GM23248 (cell line): ENCODE results near the gene TMEM164.

ENCODE experiments used
- EZH2 ChIP-seq: fragments of 200-600 bp; sonication (generic); IDR thresholded peaks from 2 replicates; pipeline ENCODE4 v1.6.1; 2018; ENCODE audit warnings: antibody characterized with exemption, mild to moderate bottlenecking; ENCODE audit not compliant: insufficient read depth, poor library complexity, severe bottlenecking
- EZH2phosphoT487 ChIP-seq: fragments of 200-600 bp; sonication (generic); IDR thresholded peaks from 2 replicates; pipeline ENCODE4 v1.6.1; 2018; ENCODE audit warnings: antibody characterized with exemption, moderate library complexity, mild to moderate bottlenecking, low read depth; ENCODE audit not compliant: insufficient read depth

GRCh38 chrX:110000847-110001713 lies 1.8 kb upstream of the TMEM164 start:
- TF ChIP-seq EZH2phosphoT487 (no peak), EZH2 (no peak)
